ENCODE data around the gene KCTD8. TPM values are rescaled to one million over a fixed set of nuclear protein-coding genes. Genes with fewer than 3 reads are reported as not detected.

KCTD8 gene
- total RNA-seq, 1 experiment from 2014 or later: 1.1 TPM

DNA sequence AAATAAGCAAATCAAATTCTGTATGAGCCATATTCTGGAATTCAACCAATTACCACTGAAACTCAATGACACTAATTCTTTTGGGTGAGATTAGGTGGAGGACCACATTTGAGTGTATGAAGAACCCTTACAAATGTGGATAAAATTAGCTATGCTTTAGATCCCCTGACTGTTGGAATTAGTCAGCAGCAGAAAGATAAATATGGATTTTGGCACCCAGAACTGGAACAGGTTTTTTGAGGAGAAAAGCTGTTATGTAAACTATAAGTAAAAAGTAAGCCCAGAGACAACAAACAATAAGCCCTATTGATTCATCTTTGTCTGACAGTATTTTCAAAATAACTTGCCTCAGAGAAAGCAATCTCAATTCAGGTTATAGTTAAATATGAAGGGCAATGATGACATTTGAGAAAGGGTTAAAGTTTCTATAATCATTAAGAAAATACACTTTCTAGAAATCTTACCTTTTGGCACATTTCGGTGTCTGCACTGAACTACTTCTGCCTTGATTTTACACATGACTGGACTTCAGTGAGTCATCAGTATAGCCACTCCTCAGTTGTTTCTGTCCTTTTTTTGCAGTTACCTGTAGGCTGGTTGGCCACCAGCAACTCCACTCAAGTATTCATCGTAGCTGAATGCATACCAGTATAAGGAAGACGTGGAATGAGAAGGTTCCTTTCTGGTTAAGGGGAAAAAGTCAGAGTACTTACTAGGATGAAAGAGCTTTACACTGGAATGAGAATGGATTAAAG, 80.0 kb downstream of the KCTD8 start:
- DNase-seq: no peak

More for the DNA sequence above, 80.0 kb downstream of the KCTD8 start:
- no peak overlapping the region for H3K9ac ChIP-seq (ENCODE audit: extremely low read depth, insufficient read length, low read length)
- no peak overlapping the region for H2AFZ ChIP-seq (ENCODE audit: low read length)
- TF ChIP-seq, protein P1, sequence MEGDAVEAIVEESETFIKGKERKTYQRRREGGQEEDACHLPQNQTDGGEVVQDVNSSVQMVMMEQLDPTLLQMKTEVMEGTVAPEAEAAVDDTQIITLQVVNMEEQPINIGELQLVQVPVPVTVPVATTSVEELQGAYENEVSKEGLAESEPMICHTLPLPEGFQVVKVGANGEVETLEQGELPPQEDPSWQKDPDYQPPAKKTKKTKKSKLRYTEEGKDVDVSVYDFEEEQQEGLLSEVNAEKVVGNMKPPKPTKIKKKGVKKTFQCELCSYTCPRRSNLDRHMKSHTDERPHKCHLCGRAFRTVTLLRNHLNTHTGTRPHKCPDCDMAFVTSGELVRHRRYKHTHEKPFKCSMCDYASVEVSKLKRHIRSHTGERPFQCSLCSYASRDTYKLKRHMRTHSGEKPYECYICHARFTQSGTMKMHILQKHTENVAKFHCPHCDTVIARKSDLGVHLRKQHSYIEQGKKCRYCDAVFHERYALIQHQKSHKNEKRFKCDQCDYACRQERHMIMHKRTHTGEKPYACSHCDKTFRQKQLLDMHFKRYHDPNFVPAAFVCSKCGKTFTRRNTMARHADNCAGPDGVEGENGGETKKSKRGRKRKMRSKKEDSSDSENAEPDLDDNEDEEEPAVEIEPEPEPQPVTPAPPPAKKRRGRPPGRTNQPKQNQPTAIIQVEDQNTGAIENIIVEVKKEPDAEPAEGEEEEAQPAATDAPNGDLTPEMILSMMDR (conservative IDR thresholded peaks at IDR 0.05): no peak
- no peak overlapping the region for H2BK5ac ChIP-seq (ENCODE audit: insufficient read length, low read length)
- no peaks in the 10 kb centered on the region for H3K27me3 ChIP-seq (ENCODE audit: insufficient read depth, low read length)
- H2BK120ac ChIP-seq (ENCODE audit: low read depth, low read length, poor library complexity, severe bottlenecking): no peak overlapping the region
- no peak overlapping the region for H4K5ac ChIP-seq (ENCODE audit: insufficient read length, low read depth, low read length)
- no peaks in the 10 kb centered on the region for H3K4me1 ChIP-seq (ENCODE audit: insufficient read depth, low read length)
- H2BK12ac ChIP-seq (ENCODE audit: insufficient read length, low read depth, low read length): no peak overlapping the region
- WGBS (ENCODE audit: extremely low coverage, insufficient read length, low lambda C conversion rate): no CpG with 5 or more reads among the region's 3 CpGs
- H3K4me3 Mint-ChIP-seq: no peak overlapping the region; a peak in 1 of 5 replicates
- no peaks in the 10 kb centered on the region for H3K9me3 Mint-ChIP-seq
- H3K4me2 ChIP-seq (ENCODE audit: insufficient read depth, insufficient read length, low read length): no peak overlapping the region
- no peak overlapping the region for H3K27ac Mint-ChIP-seq
- H4K8ac ChIP-seq (replicated peaks; ENCODE audit: insufficient read length, low read depth, low read length): no peak overlapping the region
- H4K20me1 ChIP-seq (ENCODE audit: control insufficient read depth, insufficient read depth, insufficient read length): no peaks in the 10 kb centered on the region
- H3K23me2 ChIP-seq (ENCODE audit: insufficient read length, low read depth, low read length, poor library complexity, severe bottlenecking): no peaks in the 10 kb centered on the region
- no peak overlapping the region for H3K18ac ChIP-seq (ENCODE audit: insufficient read length, low read depth, low read length)
- H2BK15ac ChIP-seq (ENCODE audit: low read depth, low read length): no peak overlapping the region
- H3K4ac ChIP-seq (ENCODE audit: low read depth, low read length): no peak overlapping the region
- no peaks in the 10 kb centered on the region for H3K27me3 Mint-ChIP-seq (ENCODE audit: low read depth)
- no peak overlapping the region for H3K56ac ChIP-seq (ENCODE audit: insufficient read length, low read depth, low read length)
- H3K23ac ChIP-seq (ENCODE audit: insufficient read length, low read depth, low read length): no peak overlapping the region
- no peak overlapping the region for H2BK20ac ChIP-seq (ENCODE audit: low read depth, low read length, poor library complexity, severe bottlenecking)
- H3K9me3 ChIP-seq (ENCODE audit: control insufficient read depth, low read depth, low read length): no peaks in the 10 kb centered on the region
- no peak overlapping the region for H3K14ac ChIP-seq (ENCODE audit: insufficient read depth, low read length)
- no peak overlapping the region for H3T11ph ChIP-seq (ENCODE audit: low read length)
- no peaks in the 10 kb centered on the region for H3K79me2 ChIP-seq (ENCODE audit: insufficient read depth, low read length)
- no peak overlapping the region for H2AK5ac ChIP-seq (ENCODE audit: insufficient read length, low read length)
- H4K91ac ChIP-seq (ENCODE audit: insufficient read length, low read depth, low read length): no peak overlapping the region
- H3K4me1 Mint-ChIP-seq: peaks cover 3 to 4% of the 10 kb centered on the region in 2 experiments; a peak in 2 of 4 replicates
- 0 out of 7 replicates have a peak, but pooled peaks cover 0 to 3% (median 0%) of the 10 kb centered on the region in 3 experiments for H3K36me3 Mint-ChIP-seq (ENCODE audit: insufficient read depth in 1 of 3, low read depth in 3 of 3)
- no peak overlapping the region for H3K27ac ChIP-seq (ENCODE audit: insufficient read length, low read depth, low read length)
- no peaks in the 10 kb centered on the region for H3K79me1 ChIP-seq (ENCODE audit: insufficient read depth, low read depth, low read length, poor library complexity, severe bottlenecking)

Data from H9 (cell line).